GM19240 (cell line): ENCODE results near the gene IL24.

ENCODE experiments used
- DNase-seq: peaks from one replicate; pipeline ENCODE4 v3.0.0; 2011; ENCODE audit warnings: low spot score; ENCODE audit not compliant: insufficient read length

Gene IL24

GRCh38 chr1:206924592-206925105 is 27.4 kb downstream of the IL24 start:
- no peak for DNase-seq

GRCh38 chr1:206925106-206925736 is 28.0 kb downstream of the IL24 start:
- DNase-seq: no peak

- no peak for DNase-seq
These were observed 29.0 kb downstream of the IL24 start for GRCh38 chr1:206926286-206926685.

- DNase-seq: no peak
These were observed 32.3 kb downstream of the IL24 start for GRCh38 chr1:206929524-206929923.

GRCh38 chr1:206930210-206930798 is 33.1 kb downstream of the IL24 start:
- no peak for DNase-seq

- no peak for DNase-seq
These were observed 34.5 kb downstream of the IL24 start for GRCh38 chr1:206931709-206932108.

- DNase-seq: no peak
These were observed 34.9 kb downstream of the IL24 start for GRCh38 chr1:206932177-206932576.

- no peak for DNase-seq
These were observed 36.2 kb downstream of the IL24 start for GRCh38 chr1:206933333-206933945.

- DNase-seq: peak; percentile 45
These were observed 38.3 kb downstream of the IL24 start for GRCh38 chr1:206935491-206936067.

GRCh38 chr1:206937425-206937824 is 40.2 kb downstream of the IL24 start:
- no peak for DNase-seq

- DNase-seq: no peak
These were observed 41.9 kb downstream of the IL24 start for GRCh38 chr1:206939131-206939530.

- no peak for DNase-seq
These were observed 42.8 kb downstream of the IL24 start for GRCh38 chr1:206939841-206940587.

- no peak for DNase-seq
These were observed 43.3 kb downstream of the IL24 start for GRCh38 chr1:206940588-206940936.

- no peak for DNase-seq
These were observed 44.6 kb downstream of the IL24 start for GRCh38 chr1:206941766-206942418.

- DNase-seq: no peak
These were observed 47.5 kb downstream of the IL24 start for GRCh38 chr1:206944703-206945102.

- no peak for DNase-seq
These were observed 48.5 kb downstream of the IL24 start for GRCh38 chr1:206945779-206946178.

GRCh38 chr1:206946261-206946660 is 49.0 kb downstream of the IL24 start, which contains the start of gene PIGR:
TSS of gene PIGR (minus strand) at chr1:206946466. CDS start at chr1:206940531, 5,935 bp downstream.
- DNase-seq: no peak

- no peak for DNase-seq
These were observed 50.0 kb downstream of the IL24 start for GRCh38 chr1:206947255-206947654.

- DNase-seq: no peak
These were observed 52.0 kb downstream of the IL24 start for GRCh38 chr1:206949208-206949607.

- DNase-seq: no peak
These were observed 52.4 kb downstream of the IL24 start for GRCh38 chr1:206949641-206950040.
